Cardiac muscle cell (in vitro differentiated cells and primary cell): ENCODE measurements around the gene CELF2. TPM values are rescaled to one million over a fixed set of nuclear protein-coding genes. Genes with fewer than 3 reads are reported as not detected.

Source experiments
- DNase-seq, 2 donors: peaks; one replicate each; pipeline versions ENCODE4 v3.0.0 to v3.0.0-alpha.2; 2010 to 2017; ENCODE audit warnings: low read depth in 1 of 2, low spot score in 1 of 2
- H3K27ac ChIP-seq: fragments of 200-600 bp; sonication (generic); 2 replicates; pipeline ENCODE4 v1.5.1; 2016
- H3K27me3 ChIP-seq: fragments of 200-600 bp; sonication (generic); 2 replicates; pipeline ENCODE4 v1.6.0; 2016; ENCODE audit warnings: control low read depth
- H3K36me3 ChIP-seq: fragments of 200-600 bp; sonication (generic); 2 replicates; pipeline ENCODE4 v1.5.1; 2016; ENCODE audit warnings: control low read depth
- H3K4me1 ChIP-seq: fragments of 200-600 bp; sonication (generic); 2 replicates; pipeline ENCODE4 v1.8.1; 2017; ENCODE audit warnings: low read depth, mild to moderate bottlenecking, mixed run types
- H3K4me3 ChIP-seq: fragments of 200-600 bp; sonication (generic); 2 replicates; pipeline ENCODE4 v1.5.1; 2016; ENCODE audit warnings: mild to moderate bottlenecking
- H3K9me3 ChIP-seq: fragments of 200-600 bp; sonication (generic); 2 replicates; pipeline ENCODE4 v1.5.1; 2017; ENCODE audit warnings: low read depth, mild to moderate bottlenecking, control low read depth
- CTCF ChIP-seq: IDR thresholded peaks from 2 replicates; pipeline ENCODE4 v1.5.1; 2012; ENCODE audit warnings: low read depth, mild to moderate bottlenecking, low read length
- polyA plus RNA-seq: library from polyadenylated mRNA; unstranded; fragments of >200 nt; fragmentation: Nextera tagmentation; extraction: Ambion mirVana; gene quantifications from 2 replicates; pipeline ENCODE4 v1.2.1, GENCODE V29; 2016
- total RNA-seq: library from RNA; depleted of rRNA; stranded (reverse); fragments of >200 nt; gene quantifications from 2 replicates; pipeline ENCODE4 v1.2.3, GENCODE V29; 2016

Gene CELF2
- total and polyA plus RNA-seq, 2 experiments from 2014 or later, result 66.9 to 82.7 TPM

GRCh38 chr10:10977226-10977956 lies 40.3 kb upstream of the CELF2 start:
- Histone ChIP-seq H3K27me3 (no peaks in the 10 kb centered on the region), H3K4me3 (no peak overlapping the region), H3K27ac (no peak overlapping the region), H3K4me1 (no peaks in the 10 kb centered on the region), H3K9me3 (no peaks in the 10 kb centered on the region), H3K36me3 (no peaks in the 10 kb centered on the region)
- DNase-seq, result peak in 1 of 2 donors; percentile 7
- no peak for TF ChIP-seq CTCF

- Histone ChIP-seq H3K27me3 (no peaks in the 10 kb centered on the region), H3K4me3 (no peak overlapping the region), H3K27ac (no peak overlapping the region), H3K9me3 (no peaks in the 10 kb centered on the region), H3K4me1 (no peaks in the 10 kb centered on the region), H3K36me3 (no peaks in the 10 kb centered on the region)
- no peak for TF ChIP-seq CTCF
- peak in 1 of 2 donors; percentile 18 for DNase-seq
These were observed 39.7 kb upstream of the CELF2 start for GRCh38 chr10:10977978-10978377.

GRCh38 chr10:10985361-10985760 lies 32.3 kb upstream of the CELF2 start:
- no peaks in the 10 kb centered on the region for H3K9me3 ChIP-seq
- H3K27me3 ChIP-seq, result no peaks in the 10 kb centered on the region
- no peak overlapping the region for H3K4me3 ChIP-seq
- H3K27ac ChIP-seq, result no peak overlapping the region
- H3K36me3 ChIP-seq, result no peaks in the 10 kb centered on the region
- no peak for DNase-seq
- no peaks in the 10 kb centered on the region for H3K4me1 ChIP-seq
- no peak for TF ChIP-seq CTCF

- Histone ChIP-seq H3K36me3 (no peaks in the 10 kb centered on the region), H3K27me3 (no peaks in the 10 kb centered on the region), H3K27ac (no peak overlapping the region), H3K9me3 (no peaks in the 10 kb centered on the region), H3K4me1 (no peaks in the 10 kb centered on the region), H3K4me3 (no peak overlapping the region)
- no peak for TF ChIP-seq CTCF
- no peak for DNase-seq
These were observed 31.1 kb upstream of the CELF2 start for GRCh38 chr10:10986606-10987005.

- no peak for DNase-seq
- no peak for TF ChIP-seq CTCF
- Histone ChIP-seq H3K4me3 (no peak overlapping the region), H3K36me3 (no peaks in the 10 kb centered on the region), H3K9me3 (no peaks in the 10 kb centered on the region), H3K27ac (no peak overlapping the region), H3K27me3 (no peaks in the 10 kb centered on the region), H3K4me1 (no peaks in the 10 kb centered on the region)
These were observed 30.6 kb upstream of the CELF2 start for GRCh38 chr10:10987111-10987510.

GRCh38 chr10:10989669-10990068 lies 28.0 kb upstream of the CELF2 start:
- Histone ChIP-seq H3K27me3 (no peaks in the 10 kb centered on the region), H3K27ac (no peak overlapping the region), H3K36me3 (no peaks in the 10 kb centered on the region), H3K4me1 (no peaks in the 10 kb centered on the region), H3K9me3 (no peaks in the 10 kb centered on the region), H3K4me3 (no peak overlapping the region)
- TF ChIP-seq CTCF, result no peak
- DNase-seq, result no peak
